GM18526 (cell line): ENCODE measurements around the gene DNM2.

Experiments used
- POLR2A ChIP-seq: IDR thresholded peaks from 3 replicates; pipeline ENCODE4 v1.6.1; 2011; ENCODE audit not compliant: insufficient read length; ENCODE audit errors: extremely low read depth

Gene DNM2

DNA sequence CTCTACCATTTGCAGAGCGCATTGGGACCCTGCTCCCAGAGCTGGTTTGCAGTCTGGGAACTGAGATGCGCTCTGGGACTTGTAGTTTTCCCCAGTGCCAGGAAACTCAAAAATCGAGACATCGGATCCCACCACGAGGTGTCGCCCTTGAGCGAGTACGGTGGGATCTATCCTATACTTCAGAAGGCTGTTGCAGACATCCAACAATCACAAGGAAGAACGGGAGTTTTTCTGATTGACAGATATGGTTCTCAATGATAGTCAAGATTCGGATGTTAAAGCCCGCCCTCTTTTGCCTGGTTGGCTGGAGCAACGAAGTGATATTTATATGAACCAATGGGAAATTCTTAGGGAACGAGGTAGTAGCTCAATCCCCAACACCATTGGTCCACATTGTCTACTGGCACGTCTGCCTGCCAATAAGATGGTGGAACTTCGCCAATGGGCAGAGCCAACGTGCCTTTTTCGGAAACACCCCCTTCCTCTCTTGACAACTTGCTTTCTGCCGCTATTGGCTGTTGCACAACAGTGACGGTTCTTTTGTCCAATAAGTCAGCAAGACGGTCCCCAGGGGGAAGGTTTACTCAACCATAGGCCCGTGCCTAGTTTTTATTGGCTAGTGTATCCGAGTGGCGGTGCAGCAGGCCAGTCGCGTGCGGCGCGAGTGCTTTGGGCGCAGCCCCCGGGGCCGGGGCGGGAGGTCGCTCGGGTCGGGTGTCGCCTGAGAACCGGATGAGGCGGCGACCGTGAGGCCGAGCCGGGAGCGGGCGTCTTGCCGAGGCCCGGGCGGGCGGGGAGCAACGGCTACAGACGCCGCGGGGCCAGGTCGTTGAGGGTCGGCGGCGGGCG is at the start of gene DNM2:
DNM2 (plus strand) TSS at position 724 of the 849 bp plus-strand sequence. CDS start 164 bp downstream, outside the sequence.
- TF ChIP-seq POLR2A, result peak; percentile 83

DNA sequence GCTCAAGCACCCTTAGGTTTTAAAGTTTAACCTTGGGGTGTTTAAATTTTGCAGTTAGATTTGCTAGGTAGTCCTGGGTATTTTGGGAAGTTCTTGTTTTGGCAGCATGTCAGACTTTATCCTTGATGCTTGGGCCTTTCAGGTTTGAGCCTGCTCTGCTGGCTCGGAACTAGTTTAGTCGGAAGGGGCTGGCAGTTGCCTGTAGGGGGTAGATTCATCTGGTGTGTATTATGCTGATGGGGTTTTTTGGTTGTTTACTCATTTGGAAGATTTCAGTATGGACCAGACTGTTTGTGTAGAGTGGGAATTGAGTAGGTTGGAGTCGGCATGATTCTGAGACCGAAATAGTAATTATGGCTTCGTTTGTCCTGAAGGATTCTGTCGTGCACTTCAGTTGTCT is 48.6 kb upstream of the DNM2 start:
- no peak for TF ChIP-seq POLR2A

DNA sequence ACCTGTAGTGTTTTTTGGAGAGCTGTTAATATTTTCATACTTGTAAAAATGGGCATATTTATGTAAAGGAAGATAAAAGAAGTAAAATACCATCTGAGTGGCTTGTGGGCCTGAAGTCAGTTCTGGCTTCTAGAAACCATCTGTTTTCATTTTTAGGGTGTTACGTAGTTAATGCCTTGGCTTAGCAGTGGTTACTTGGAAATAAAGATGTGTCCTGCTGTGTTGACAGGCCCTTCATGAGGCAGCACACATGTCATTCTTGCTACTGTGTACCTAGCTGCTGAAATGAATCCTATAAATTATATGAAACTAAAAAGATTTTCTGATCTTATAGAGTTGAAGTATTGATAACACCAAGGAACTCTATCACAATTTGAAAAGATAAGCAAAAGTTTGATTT is 47.7 kb upstream of the DNM2 start:
- TF ChIP-seq POLR2A, result no peak

DNA sequence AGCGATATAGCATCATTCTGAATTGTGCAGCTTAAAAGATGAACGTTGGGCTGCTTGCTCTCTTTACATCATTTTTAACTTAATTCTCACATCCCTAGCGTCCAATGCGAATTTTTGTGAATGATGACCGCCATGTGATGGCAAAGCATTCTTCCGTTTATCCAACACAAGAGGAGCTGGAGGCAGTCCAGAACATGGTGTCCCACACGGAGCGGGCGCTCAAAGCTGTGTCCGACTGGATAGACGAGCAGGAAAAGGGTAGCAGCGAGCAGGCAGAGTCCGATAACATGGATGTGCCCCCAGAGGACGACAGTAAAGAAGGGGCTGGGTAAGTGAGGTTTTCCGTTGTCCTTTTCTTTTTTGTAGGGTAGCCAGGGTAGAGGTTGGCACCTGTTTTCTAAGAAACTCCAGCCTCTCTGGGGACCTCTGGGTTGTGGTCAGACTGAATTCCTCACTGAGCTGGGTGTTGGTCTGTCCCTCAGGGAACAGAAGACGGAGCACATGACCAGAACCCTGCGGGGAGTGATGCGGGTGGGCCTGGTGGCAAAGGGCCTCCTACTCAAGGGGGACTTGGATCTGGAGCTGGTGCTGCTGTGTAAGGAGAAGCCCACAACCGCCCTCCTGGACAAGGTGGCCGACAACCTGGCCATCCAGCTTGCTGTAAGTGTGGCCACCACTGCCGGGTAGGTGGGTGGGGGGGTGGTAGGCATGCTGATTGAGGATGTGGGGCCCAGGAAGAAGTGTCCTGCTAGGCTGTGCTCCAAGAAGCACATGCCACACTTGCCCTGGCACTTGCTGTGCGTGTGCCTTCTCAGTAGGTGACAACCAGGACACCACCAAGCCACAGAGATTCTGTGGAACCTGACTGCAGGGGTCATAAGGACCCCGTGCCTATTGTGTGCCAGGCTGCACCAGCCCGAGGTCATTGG is 46.7 kb upstream of the DNM2 start:
- no peak for TF ChIP-seq POLR2A

DNA sequence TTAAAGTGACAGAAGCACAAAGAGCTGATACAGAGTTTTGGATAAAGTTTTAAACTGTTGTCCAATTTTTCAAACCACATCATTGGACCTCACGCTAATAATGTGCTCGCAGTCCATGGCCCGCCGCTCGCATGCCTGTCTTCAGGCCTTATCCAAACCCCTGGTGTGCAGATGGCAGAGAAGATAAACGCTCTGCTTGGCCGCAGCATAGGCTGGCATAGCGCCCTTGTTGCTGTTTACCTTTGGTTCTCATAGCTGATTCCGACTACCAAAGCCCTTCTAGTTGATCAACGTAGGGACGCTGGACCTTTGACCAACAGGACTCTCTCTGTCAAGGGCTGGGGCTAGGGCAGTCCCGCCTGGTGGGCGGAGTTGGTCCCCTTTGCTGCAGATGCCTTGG is 40.1 kb upstream of the DNM2 start:
- no peak for TF ChIP-seq POLR2A

DNA sequence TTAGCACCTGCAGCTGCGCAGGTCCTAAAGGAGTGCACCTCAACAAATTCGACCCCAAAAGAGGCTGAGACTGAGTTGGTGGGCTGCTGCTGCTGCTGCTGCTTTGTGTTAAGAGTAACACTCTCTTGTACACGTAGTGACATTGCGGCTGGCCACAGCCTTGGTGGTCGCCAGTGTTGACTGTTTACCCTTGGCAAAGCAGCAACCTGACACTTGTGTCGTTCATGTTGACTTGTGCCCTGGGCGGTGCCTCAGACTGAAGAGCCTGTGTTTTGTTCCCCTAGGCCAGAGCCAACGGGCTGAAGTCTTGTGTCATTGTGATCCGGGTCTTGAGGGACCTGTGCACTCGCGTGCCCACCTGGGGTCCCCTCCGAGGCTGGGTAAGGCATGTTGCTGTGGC is 39.1 kb upstream of the DNM2 start:
- TF ChIP-seq POLR2A, result no peak

DNA sequence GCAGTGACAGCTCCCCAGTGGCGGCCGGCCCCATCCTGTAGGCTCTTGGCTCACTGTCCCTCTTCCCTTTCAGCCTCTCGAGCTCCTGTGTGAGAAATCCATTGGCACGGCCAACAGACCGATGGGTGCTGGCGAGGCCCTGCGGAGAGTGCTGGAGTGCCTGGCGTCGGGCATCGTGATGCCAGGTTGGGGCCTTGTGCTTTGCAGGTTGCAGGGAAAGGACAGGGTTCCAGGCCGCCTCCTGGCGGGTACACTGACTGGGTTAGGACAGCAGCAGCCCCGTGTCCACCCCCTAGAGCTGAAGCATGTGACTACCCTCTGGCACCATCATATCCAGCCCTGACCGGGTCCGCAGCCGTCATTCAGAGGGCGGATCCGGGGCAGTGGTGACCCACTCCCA is 38.1 kb upstream of the DNM2 start:
- TF ChIP-seq POLR2A, result no peak

DNA sequence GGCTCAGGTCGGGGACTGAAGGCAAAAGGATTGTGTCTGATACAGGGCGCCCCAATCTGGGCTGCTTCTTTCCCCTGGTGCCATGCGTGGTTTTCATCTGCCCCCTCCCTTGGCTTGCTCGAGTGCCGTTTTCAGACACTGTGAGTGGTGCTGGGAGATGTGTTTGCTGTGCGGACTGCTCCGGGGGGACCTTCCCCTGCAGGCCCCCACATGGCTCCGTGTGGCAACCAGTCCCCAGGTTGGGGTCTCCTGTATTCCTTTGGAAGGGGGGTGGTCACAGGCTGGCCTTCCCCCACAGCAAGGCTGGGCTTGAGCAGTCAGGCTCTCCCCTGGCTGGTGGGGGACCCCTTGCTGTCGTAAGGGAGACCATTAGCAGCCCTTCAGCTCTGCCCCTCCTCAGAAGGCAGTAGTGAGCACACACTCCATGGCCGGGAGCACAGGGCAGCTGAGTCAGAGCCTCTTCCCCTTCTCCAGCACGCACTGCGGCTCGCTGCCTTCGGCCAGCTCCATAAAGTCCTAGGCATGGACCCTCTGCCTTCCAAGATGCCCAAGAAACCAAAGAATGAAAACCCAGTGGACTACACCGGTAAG is 37.2 kb upstream of the DNM2 start:
- TF ChIP-seq POLR2A, result no peak

DNA sequence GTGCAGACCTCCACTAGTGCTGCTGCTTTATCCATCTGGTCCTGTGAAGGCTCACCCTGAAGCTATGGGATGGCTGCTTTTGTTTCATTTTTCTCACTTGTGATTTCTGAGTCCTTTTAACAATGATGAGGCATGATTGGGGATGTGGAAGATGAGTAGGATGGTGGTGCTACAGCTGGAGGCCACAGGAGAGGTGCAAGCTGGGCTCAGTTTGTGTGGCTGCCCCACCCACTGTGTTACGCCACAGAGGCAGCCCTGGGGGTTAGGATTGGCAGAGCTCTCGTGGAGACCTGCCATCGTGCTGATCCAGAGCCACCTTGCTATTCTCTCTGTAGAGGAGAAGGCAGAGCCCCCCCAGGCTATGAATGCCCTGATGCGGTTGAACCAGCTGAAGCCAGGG is 36.2 kb upstream of the DNM2 start:
- TF ChIP-seq POLR2A, result no peak

DNA sequence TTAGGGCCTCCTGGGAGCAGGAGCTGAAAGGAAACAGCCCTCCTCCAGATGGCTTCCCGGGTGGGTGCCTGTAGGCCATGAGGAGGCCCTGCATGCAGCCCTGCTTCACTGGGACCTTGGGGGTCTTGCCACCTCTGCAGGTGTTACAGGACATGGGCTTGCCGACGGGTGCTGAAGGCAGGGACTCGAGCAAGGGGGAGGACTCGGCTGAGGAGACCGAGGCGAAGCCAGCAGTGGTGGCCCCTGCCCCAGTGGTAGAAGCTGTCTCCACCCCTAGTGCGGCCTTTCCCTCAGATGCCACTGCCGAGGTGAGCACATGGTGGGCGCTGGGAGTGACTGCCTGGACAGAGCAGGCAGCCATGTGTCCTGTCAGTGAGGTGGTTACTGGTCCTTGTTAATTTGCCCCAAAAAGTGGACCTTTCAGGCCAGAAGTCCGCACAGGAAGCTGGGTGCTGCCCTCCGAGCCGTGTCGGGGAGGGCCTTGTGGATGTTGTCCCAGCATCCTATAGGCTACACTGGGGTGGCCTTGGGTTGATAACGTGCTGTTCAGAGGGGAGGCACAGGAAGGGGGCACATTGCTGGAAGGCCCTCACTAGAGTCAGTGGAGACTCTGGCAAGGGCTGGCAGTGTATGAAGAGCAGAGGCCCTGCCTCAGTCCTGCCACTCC is 35.3 kb upstream of the DNM2 start:
- TF ChIP-seq POLR2A, result no peak

DNA sequence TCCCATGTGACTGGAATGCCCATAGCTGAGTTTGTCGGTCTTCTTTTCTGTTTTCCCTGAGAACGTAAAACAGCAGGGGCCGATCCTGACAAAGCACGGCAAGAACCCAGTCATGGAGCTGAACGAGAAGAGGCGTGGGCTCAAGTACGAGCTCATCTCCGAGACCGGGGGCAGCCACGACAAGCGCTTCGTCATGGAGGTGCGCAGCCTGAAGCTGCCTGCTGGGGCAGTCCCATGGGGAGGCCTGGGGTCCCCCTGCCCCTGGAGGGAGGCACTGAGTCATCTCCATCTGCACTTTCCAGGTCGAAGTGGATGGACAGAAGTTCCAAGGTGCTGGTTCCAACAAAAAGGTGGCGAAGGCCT is 34.8 kb upstream of the DNM2 start:
- TF ChIP-seq POLR2A, result no peak

DNA sequence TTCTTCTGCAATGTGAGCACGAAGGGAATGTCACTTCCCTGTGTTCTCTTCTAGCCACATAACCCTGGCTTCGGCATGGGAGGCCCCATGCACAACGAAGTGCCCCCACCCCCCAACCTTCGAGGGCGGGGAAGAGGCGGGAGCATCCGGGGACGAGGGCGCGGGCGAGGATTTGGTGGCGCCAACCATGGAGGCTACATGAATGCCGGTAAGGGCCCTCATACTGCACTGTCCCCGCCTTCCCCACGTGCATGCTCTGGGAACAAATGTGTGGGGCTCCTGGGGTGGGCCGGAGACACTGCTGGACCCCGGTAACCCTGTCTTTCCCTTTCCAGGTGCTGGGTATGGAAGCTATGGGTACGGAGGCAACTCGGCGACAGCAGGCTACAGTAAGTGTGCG is 34.3 kb upstream of the DNM2 start:
- no peak for TF ChIP-seq POLR2A

DNA sequence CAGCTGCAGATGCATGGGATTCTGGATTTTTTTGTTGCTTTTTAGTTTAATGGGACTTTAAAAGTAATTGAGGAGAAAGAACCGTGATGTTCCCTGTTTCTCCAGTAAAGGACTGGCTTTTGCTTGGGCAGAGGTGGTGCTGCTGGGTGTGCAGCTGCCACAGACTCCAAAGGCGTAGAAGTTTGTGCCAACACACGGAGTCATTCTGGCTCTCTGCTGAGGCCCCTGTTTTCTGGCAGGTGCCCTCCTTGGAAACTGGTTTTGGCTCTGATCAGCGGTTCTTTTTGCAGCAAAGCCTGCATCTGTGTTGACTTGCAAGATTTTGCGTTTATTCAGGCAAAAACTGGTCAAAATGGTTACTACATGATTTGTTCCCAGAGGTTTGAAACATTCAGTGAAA is 32.7 kb upstream of the DNM2 start:
- no peak for TF ChIP-seq POLR2A

DNA sequence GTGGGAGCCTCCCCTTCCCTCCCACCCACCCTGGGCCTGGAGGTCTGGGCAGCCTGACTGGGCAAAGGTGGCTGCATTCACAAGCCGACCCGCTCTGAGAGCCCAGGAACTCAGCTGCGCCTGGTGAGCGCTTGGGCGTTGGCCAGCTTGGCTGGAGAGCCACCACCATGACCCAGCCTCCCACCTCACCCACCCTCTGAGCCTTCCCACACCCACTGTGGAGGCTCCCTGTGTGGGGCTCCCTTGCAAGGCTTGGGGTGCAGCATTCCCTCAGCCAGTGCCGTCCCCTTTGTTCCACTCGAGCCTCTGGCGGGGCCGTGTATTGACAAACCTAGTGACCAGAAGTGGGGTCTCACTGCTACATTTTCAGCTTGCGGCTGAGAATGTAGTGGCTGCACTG is 31.7 kb upstream of the DNM2 start:
- no peak for TF ChIP-seq POLR2A
